ENCODE data around the gene RGS11. TPM values are rescaled to one million over a fixed set of nuclear protein-coding genes. Genes with fewer than 3 reads are reported as not detected.
"Not testable (repeated sequence)": the region's sequence is repeated elsewhere in the genome, so short reads cannot be mapped to it uniquely, and the experiment has no call there.

The RGS11 gene
- total RNA-seq, 2 experiments from 2014 or later: not detected

GRCh38 chr16:259814-260253, 15.9 kb downstream of the RGS11 start:
- H3K36me3 ChIP-seq (ENCODE audit: insufficient read depth, low read length): no peaks in the 10 kb centered on the region

GRCh38 chr16:259226-259625, 16.5 kb downstream of the RGS11 start:
- Histone ChIP-seq H3K4me2 (ENCODE audit: low read length) (no peak overlapping the region), H2AFZ (ENCODE audit: low read length) (no peak overlapping the region), H3K4me3 (ENCODE audit: low read depth, low read length, poor library complexity, severe bottlenecking) (no peak overlapping the region), H3K36me3 (ENCODE audit: insufficient read depth, low read length) (no peaks in the 10 kb centered on the region), H3K79me2 (ENCODE audit: insufficient read depth, low read depth, low read length) (no peaks in the 10 kb centered on the region), H3K9me3 (ENCODE audit: low read length) (no peaks in the 10 kb centered on the region), H3K9me2 (ENCODE audit: insufficient read depth, low read length) (no peaks in the 10 kb centered on the region), H4K20me1 (ENCODE audit: insufficient read depth, low read length) (no peaks in the 10 kb centered on the region), H3K4me1 (ENCODE audit: insufficient read depth, low read length, poor library complexity, severe bottlenecking) (no peaks in the 10 kb centered on the region), H3K27ac (ENCODE audit: low read depth, low read length, poor library complexity, severe bottlenecking) (no peak overlapping the region)
- ChIA-PET CTCF (ENCODE audit: unreplicated experiment) (no interaction called here), POLR2A (no interaction called here)
- TF ChIP-seq EZH2phosphoT487 (IDR thresholded peaks at IDR 0.05; ENCODE audit: borderline replicate concordance, low read depth, low read length) (no peak), CTCF (conservative IDR thresholded peaks at IDR 0.05; ENCODE audit: low read length) (no peak)
- no TSS peak for BruUV-seq (replicated peaks)
- no peak for DNase-seq (ENCODE audit: low spot score)
- intact Hi-C loops (cut with micrococcal nuclease; ENCODE audit: unreplicated experiment): no loop called here

More at GRCh38 chr16:259814-260253, 15.9 kb downstream of the RGS11 start:
- H3K79me2 ChIP-seq (ENCODE audit: insufficient read depth, low read depth, low read length): no peaks in the 10 kb centered on the region
- H3K4me3 ChIP-seq (ENCODE audit: low read depth, low read length, poor library complexity, severe bottlenecking): no peak overlapping the region
- no peaks in the 10 kb centered on the region for H3K4me1 ChIP-seq (ENCODE audit: insufficient read depth, low read length, poor library complexity, severe bottlenecking)
- TF ChIP-seq EZH2phosphoT487 (IDR thresholded peaks at IDR 0.05; ENCODE audit: borderline replicate concordance, low read depth, low read length) (no peak), CTCF (conservative IDR thresholded peaks at IDR 0.05; ENCODE audit: low read length) (no peak)
- no peak for DNase-seq (ENCODE audit: low spot score)
- H2AFZ ChIP-seq (ENCODE audit: low read length): no peak overlapping the region
- CTCF ChIA-PET (ENCODE audit: unreplicated experiment): no interaction called here
- H3K27ac ChIP-seq (ENCODE audit: low read depth, low read length, poor library complexity, severe bottlenecking): no peak overlapping the region
- no peaks in the 10 kb centered on the region for H3K9me2 ChIP-seq (ENCODE audit: insufficient read depth, low read length)
- intact Hi-C loops (cut with micrococcal nuclease; ENCODE audit: unreplicated experiment): no loop called here
- POLR2A ChIA-PET: no interaction called here
- H3K4me2 ChIP-seq (ENCODE audit: low read length): no peak overlapping the region
- no TSS peak for BruUV-seq (replicated peaks)
- no peaks in the 10 kb centered on the region for H3K9me3 ChIP-seq (ENCODE audit: low read length)
- no peaks in the 10 kb centered on the region for H4K20me1 ChIP-seq (ENCODE audit: insufficient read depth, low read length)

GRCh38 chr16:258091-258490, 17.7 kb downstream of the RGS11 start:
- CTCF ChIA-PET (ENCODE audit: unreplicated experiment); BruUV-seq (replicated peaks); H3K36me3 ChIP-seq (ENCODE audit: insufficient read depth, low read length); H4K20me1 ChIP-seq (ENCODE audit: insufficient read depth, low read length); H3K9me2 ChIP-seq (ENCODE audit: insufficient read depth, low read length); H3K4me1 ChIP-seq (ENCODE audit: insufficient read depth, low read length, poor library complexity, severe bottlenecking); DNase-seq (ENCODE audit: low spot score); POLR2A ChIA-PET; H3K79me2 ChIP-seq (ENCODE audit: insufficient read depth, low read depth, low read length); H3K4me2 ChIP-seq (ENCODE audit: low read length); H3K4me3 ChIP-seq (ENCODE audit: low read depth, low read length, poor library complexity, severe bottlenecking); H2AFZ ChIP-seq (ENCODE audit: low read length); intact Hi-C loops (cut with micrococcal nuclease; ENCODE audit: unreplicated experiment); H3K9me3 ChIP-seq (ENCODE audit: low read length); H3K27ac ChIP-seq (ENCODE audit: low read depth, low read length, poor library complexity, severe bottlenecking): not testable (repeated sequence)
